MCF 10A (cell line): ENCODE data around the gene COX19. TPM values are rescaled to one million over a fixed set of nuclear protein-coding genes. Genes with fewer than 3 reads are reported as not detected.

Source experiments
- BruUV-seq: library from RNA; stranded (reverse); fragments of 400-500 nt; replicated peaks from 2 replicates; lab custom pipeline; 2021; lab: Mats Ljungman, UMichigan
- CTCF ChIA-PET: fragments of 300-600 bp; sonication (Branson Sonifier 250); formaldehyde crosslinking; extraction: SDS; loops from one replicate; lab custom pipeline; 2021; ENCODE audit warnings: antibody characterized with exemption, inconsistent platforms; lab: Yijun Ruan, JAX
- POLR2A ChIA-PET: fragments of 300-600, 350-650 bp; sonication (Branson Sonifier 250); formaldehyde crosslinking; extraction: SDS; loops from one replicate; lab custom pipeline; 2020; ENCODE audit warnings: antibody characterized with exemption, inconsistent platforms; lab: Yijun Ruan, JAX
- DNase-seq: peaks from one replicate; pipeline ENCODE4 v3.0.0-alpha.2; 2018; ENCODE audit not compliant: unreplicated experiment
- H3K27ac Mint-ChIP-seq: one replicate; pipeline ENCODE4 v1.8.0; 2022; ENCODE audit warnings: mild to moderate bottlenecking, low read depth, mixed read lengths; ENCODE audit not compliant: unreplicated experiment
- H3K27me3 Mint-ChIP-seq: one replicate; pipeline ENCODE4 v1.8.0; 2022; ENCODE audit warnings: mixed read lengths; ENCODE audit not compliant: insufficient read depth, unreplicated experiment
- H3K36me3 Mint-ChIP-seq: one replicate; pipeline ENCODE4 v1.8.0; 2022; ENCODE audit warnings: mild to moderate bottlenecking, moderate library complexity, mixed read lengths; ENCODE audit not compliant: insufficient read depth, unreplicated experiment
- H3K4me1 Mint-ChIP-seq: one replicate; pipeline ENCODE4 v1.8.0; 2022; ENCODE audit warnings: mixed read lengths; ENCODE audit not compliant: insufficient read depth, unreplicated experiment
- H3K4me3 Mint-ChIP-seq: one replicate; pipeline ENCODE4 v1.8.0; 2022; ENCODE audit warnings: mild to moderate bottlenecking, moderate library complexity, mixed read lengths; ENCODE audit not compliant: unreplicated experiment
- H3K9me3 Mint-ChIP-seq: one replicate; pipeline ENCODE4 v1.8.0; 2022; ENCODE audit warnings: mixed read lengths; ENCODE audit not compliant: unreplicated experiment
- CTCF ChIP-seq: fragments of 200-600 bp; IDR thresholded peaks from one replicate; pipeline ENCODE4 v1.8.0; 2022; ENCODE audit warnings: antibody characterized with exemption, mild to moderate bottlenecking; ENCODE audit not compliant: unreplicated experiment
- intact Hi-C: fragments of 100-400 bp; cut with micrococcal nuclease; formaldehyde crosslinking; loops from 2 replicates; pipeline ENCODE4 v1.14.1; 2022
- total RNA-seq: library from RNA; stranded (reverse); gene quantifications from 2 replicates; pipeline ENCODE4 v1.2.3, GENCODE V29; 2022

Gene COX19
- total RNA-seq, 1 experiment from 2014 or later, result 16.5 TPM

- no TSS peak for BruUV-seq
- H3K27me3 Mint-ChIP-seq, result no peaks in the 10 kb centered on the region
- H3K4me3 Mint-ChIP-seq, result no peak overlapping the region
- DNase-seq, result no peak
- H3K4me1 Mint-ChIP-seq, result no peaks in the 10 kb centered on the region
- H3K36me3 Mint-ChIP-seq, result no peaks in the 10 kb centered on the region
- no peak for TF ChIP-seq CTCF
- H3K9me3 Mint-ChIP-seq, result no peaks in the 10 kb centered on the region
- intact Hi-C loops, result no loop called here
- no peak overlapping the region for H3K27ac Mint-ChIP-seq
- ChIA-PET POLR2A (no interaction called here), CTCF (no interaction called here)
These were observed 43.3 kb downstream of the COX19 start for GRCh38 chr7:931871-932650.

DNA sequence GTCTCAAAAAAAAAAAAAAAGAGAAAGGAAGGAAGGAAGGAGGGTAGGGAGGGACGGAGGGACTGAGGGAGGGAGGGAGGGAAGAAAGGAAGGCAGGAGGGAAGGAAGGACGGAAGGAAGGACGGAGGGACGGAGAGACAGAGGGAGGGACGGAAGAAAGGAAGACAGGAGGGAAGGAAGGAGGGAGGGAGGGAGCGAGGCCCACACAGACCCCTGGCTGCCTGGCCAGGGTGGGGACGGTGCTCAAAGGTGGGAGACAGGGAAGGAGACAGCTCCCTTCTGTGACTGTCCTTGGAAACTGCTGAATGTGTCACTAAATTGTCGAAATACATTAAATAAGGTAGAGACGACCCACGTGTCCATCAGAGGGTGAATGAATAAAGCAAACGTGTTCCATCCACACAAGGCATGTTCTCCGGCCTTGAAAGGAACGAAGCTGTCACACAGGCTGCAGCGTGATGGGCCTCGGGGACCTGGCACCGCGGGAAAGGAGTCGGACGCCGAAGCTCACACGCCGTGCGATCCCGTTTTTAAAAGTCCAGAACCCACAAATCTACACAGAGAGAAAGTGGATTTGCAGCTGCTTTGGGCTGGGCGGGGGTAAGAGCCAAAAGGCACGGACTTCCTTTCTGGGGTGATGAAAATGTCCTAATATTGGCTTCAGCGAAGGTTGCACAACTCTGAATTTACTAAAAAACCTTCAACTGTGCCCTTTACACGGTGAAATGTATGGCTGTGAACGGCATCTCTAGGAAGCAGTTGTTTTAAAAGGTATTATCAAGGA is 44.2 kb downstream of the COX19 start:
- H3K4me1 Mint-ChIP-seq, result no peaks in the 10 kb centered on the region
- H3K4me3 Mint-ChIP-seq, result no peak overlapping the region
- H3K27ac Mint-ChIP-seq, result no peak overlapping the region
- H3K27me3 Mint-ChIP-seq, result no peaks in the 10 kb centered on the region
- no peak for TF ChIP-seq CTCF
- BruUV-seq, result no TSS peak
- ChIA-PET POLR2A (interaction anchor here (1.6 kb wide), 1 partner anchor 14 kb away, joined by 8 read pairs; no protein-coding TSS in a partner anchor), CTCF (interaction anchor here (0.6 to 1.0 kb wide), 3 partner anchors 19 to 135 kb away, joined by 3 read pairs; no protein-coding TSS in a partner anchor)
- no peaks in the 10 kb centered on the region for H3K9me3 Mint-ChIP-seq
- no peak for DNase-seq
- intact Hi-C loops, result no loop called here
- H3K36me3 Mint-ChIP-seq, result no peaks in the 10 kb centered on the region

DNA sequence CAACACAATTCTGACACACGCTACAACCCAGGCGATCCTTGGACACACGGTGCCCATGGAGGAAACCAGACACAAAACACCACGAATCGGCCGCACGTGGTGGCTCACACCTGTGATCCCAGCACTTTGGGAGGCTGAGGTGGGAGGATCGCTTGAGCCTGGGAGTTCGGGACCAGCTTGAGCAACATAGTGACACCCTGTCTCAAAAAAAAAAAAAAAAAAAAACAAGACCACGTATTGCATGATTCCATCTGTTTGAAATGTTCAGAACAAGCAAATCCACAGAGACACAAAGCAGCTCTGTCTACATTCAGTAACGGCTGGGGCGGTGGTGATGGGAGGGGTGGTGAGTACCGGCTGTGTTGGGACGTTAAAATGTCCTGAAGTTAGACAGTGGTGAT is 46.0 kb downstream of the COX19 start:
- H3K9me3 Mint-ChIP-seq, result no peaks in the 10 kb centered on the region
- DNase-seq, result no peak
- no peaks in the 10 kb centered on the region for H3K4me1 Mint-ChIP-seq
- ChIA-PET POLR2A (no interaction called here), CTCF (no interaction called here)
- H3K36me3 Mint-ChIP-seq, result no peaks in the 10 kb centered on the region
- H3K27me3 Mint-ChIP-seq, result no peaks in the 10 kb centered on the region
- no TSS peak for BruUV-seq
- no peak for TF ChIP-seq CTCF
- H3K4me3 Mint-ChIP-seq, result no peak overlapping the region
- no peak overlapping the region for H3K27ac Mint-ChIP-seq
- intact Hi-C loops, result no loop called here

DNA sequence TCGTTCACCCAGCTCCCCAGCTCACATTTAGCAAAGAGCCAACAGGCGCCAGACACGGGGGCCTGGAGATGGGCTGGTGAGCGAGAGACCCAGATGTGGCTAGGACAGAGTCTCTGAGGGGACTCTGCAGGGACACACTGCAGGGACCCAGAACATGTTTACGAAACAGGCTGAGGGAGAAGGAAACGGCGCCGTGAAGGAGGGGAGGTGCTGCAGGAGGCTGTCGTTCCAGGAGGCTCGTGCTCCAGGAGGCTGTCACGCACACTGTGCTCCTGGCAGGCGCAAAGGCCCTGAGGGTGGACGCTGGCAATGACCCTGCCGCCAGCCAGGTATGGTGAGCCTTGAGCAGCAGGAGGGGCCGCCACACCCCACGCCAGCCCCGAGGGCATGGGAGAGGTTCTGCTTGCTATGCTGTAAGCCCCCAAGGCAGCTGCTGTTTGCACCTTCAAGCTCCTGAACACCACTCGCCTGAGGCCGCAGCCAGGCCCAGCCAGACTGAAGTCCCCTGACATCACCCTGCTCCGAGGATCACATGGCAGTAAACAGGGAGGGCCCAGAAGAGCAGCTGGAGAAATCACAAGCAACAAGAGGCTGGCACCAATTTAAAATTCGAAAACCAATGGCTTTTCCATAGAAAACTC is 48.2 kb downstream of the COX19 start:
- intact Hi-C loops, result no loop called here
- CTCF ChIA-PET, result no interaction called here
- Mint-ChIP-seq H3K9me3 (no peaks in the 10 kb centered on the region), H3K4me1 (no peaks in the 10 kb centered on the region), H3K36me3 (no peaks in the 10 kb centered on the region), H3K27me3 (no peaks in the 10 kb centered on the region), H3K27ac (no peak overlapping the region), H3K4me3 (no peak overlapping the region)
- POLR2A ChIA-PET, result interaction anchor here (1.5 kb wide), 1 partner anchor 18 kb away, joined by 3 read pairs; no protein-coding TSS in a partner anchor
- DNase-seq, result no peak
- no TSS peak for BruUV-seq
- no peak for TF ChIP-seq CTCF
